ENCODE measurements around the gene CACNB4. TPM values are rescaled to one million over a fixed set of nuclear protein-coding genes. Genes with fewer than 3 reads are reported as not detected.

Gene CACNB4
- total and polyA plus RNA-seq, 9 of the 15 experiments (the other 6 are each of a cell fraction or from before 2014, with no cell fraction given) = 0.01 to 0.20 (median 0.04) TPM; not detected in 1

GRCh38 chr2:151802315-151802714 is 296.5 kb downstream of the CACNB4 start:
- H3K27ac ChIP-seq (ENCODE audit: extremely low read depth, low read depth, low read length) = no peak overlapping the region
- H3K27me3 ChIP-seq (ENCODE audit: control insufficient read depth in 2 of 2, insufficient read depth in 2 of 2, low read length in 2 of 2) = no peaks in the 10 kb centered on the region
- intact Hi-C loops (cut with micrococcal nuclease) (no loop called here), in situ Hi-C loops (cut with MboI) (no loop called here)
- CTCF ChIA-PET (ENCODE audit: low intra/inter-chr PET ratio) = no interaction called here
- H3K9me3 ChIP-seq (replicated peaks; ENCODE audit: control insufficient read depth, insufficient read depth, low read depth, low read length) = no peaks in the 10 kb centered on the region
- H3K79me2 ChIP-seq (ENCODE audit: control insufficient read depth, insufficient read depth, low read length) = no peaks in the 10 kb centered on the region
- no peak overlapping the region for H3K4me2 ChIP-seq (ENCODE audit: insufficient read depth, low read length)
- TF ChIP-seq ZNF316 (IDR thresholded peaks at IDR 0.05) (peak; percentile 33; the same call in 1 of the 2 replicates), CREB3 (tag; conservative IDR thresholded peaks at IDR 0.05; ENCODE audit: low read depth) (no peak)
- H3K9me1 ChIP-seq (ENCODE audit: control insufficient read depth, insufficient read depth, low read length) = no peaks in the 10 kb centered on the region
- no peak for DNase-seq (ENCODE audit: extremely low read depth in 1 of 4, low spot score in 3 of 4)
- no peak for FAIRE-seq
- no peaks in the 10 kb centered on the region for H4K20me1 ChIP-seq (replicated peaks; ENCODE audit: control insufficient read depth, insufficient read depth, low read length)
- no peak overlapping the region for H3K9ac ChIP-seq (ENCODE audit: insufficient read depth in 1 of 2, low read depth in 2 of 2, low read length in 2 of 2)
- WGBS (ENCODE audit: insufficient coverage, low coverage, missing lambda C conversion rate) = 100% methylated on average over 2 of the region's 2 CpGs
- peaks cover 58% of the 10 kb centered on the region for H3K36me3 ChIP-seq (ENCODE audit: control insufficient read depth, insufficient read depth, low read length)
- peaks cover 4 to 21% of the 10 kb centered on the region in 2 experiments; a peak in 3 of 5 replicates for H3K4me1 ChIP-seq (replicated peaks in 1 of 2; ENCODE audit: control insufficient read depth in 2 of 2, insufficient read depth in 2 of 2, low read length in 2 of 2)
- no TSS peak for BruUV-seq (replicated peaks)
- H3K4me3 ChIP-seq = no peak overlapping the region
- POLR2A ChIA-PET = no interaction called here
- H2AFZ ChIP-seq (ENCODE audit: low read depth, low read length) = no peak overlapping the region
- no peak for ATAC-seq

- Histone ChIP-seq H2AFZ (ENCODE audit: low read depth, low read length) (no peak overlapping the region), H4K20me1 (replicated peaks; ENCODE audit: control insufficient read depth, insufficient read depth, low read length) (no peaks in the 10 kb centered on the region), H3K9me3 (replicated peaks; ENCODE audit: control insufficient read depth, insufficient read depth, low read depth, low read length) (no peaks in the 10 kb centered on the region), H3K4me2 (ENCODE audit: insufficient read depth, low read length) (peak overlapping the region; percentile 0; the same call in 1 of the 2 replicates), H3K27ac (ENCODE audit: extremely low read depth, low read depth, low read length) (peak overlapping the region; percentile 63), H3K9me1 (ENCODE audit: control insufficient read depth, insufficient read depth, low read length) (no peaks in the 10 kb centered on the region), H3K27me3 (ENCODE audit: control insufficient read depth in 2 of 2, insufficient read depth in 2 of 2, low read length in 2 of 2) (no peaks in the 10 kb centered on the region), H3K4me3 (no peak overlapping the region), H3K36me3 (ENCODE audit: control insufficient read depth, insufficient read depth, low read length) (peaks cover 45% of the 10 kb centered on the region), H3K4me1 (replicated peaks in 1 of 2; ENCODE audit: control insufficient read depth in 2 of 2, insufficient read depth in 2 of 2, low read length in 2 of 2) (peaks cover 4 to 21% of the 10 kb centered on the region in 2 experiments; a peak in 3 of 5 replicates), H3K79me2 (ENCODE audit: control insufficient read depth, insufficient read depth, low read length) (no peaks in the 10 kb centered on the region), H3K9ac (ENCODE audit: insufficient read depth in 1 of 2, low read depth in 2 of 2, low read length in 2 of 2) (peak overlapping the region in 1 of 2 experiments; percentile 26; a peak in 1 of 4 replicates)
- CTCF ChIA-PET (ENCODE audit: low intra/inter-chr PET ratio) = no interaction called here
- no TSS peak for BruUV-seq (replicated peaks)
- FAIRE-seq (peak; percentile 86), ATAC-seq (peak; percentile 96), DNase-seq (ENCODE audit: extremely low read depth in 1 of 4, low spot score in 3 of 4) (peak in 3 of 4 experiments; percentile 35 to 82 (median 77))
- WGBS (ENCODE audit: insufficient coverage, low coverage, missing lambda C conversion rate) = 2% methylated on average over 3 of the region's 3 CpGs
- in situ Hi-C loops (cut with MboI) = no loop called here
- intact Hi-C loops (cut with micrococcal nuclease) = no loop called here
- POLR2A ChIA-PET = interaction anchor here (0.5 to 1.6 kb wide), 6 partner anchors 10 to 137 kb away, joined by 3 to 8 read pairs (median 3); no protein-coding TSS in a partner anchor
- TF ChIP-seq CGGBP1 (CRISPR knock-in tag; IDR thresholded peaks at IDR 0.05) = no peak
- TF ChIP-seq NCOA4 (IDR thresholded peaks at IDR 0.05; ENCODE audit: partially characterized antibody) = no peak
- no peak for TF ChIP-seq BCL6 (CRISPR knock-in tag; IDR thresholded peaks at IDR 0.05)
- TF ChIP-seq ZMIZ1 (IDR thresholded peaks at IDR 0.05; ENCODE audit: low read depth in 2 of 2, low read length in 2 of 2) = peak in 1 of 2 experiments; percentile 87; a peak in 2 of 4 replicates
These were observed 299.0 kb downstream of the CACNB4 start for GRCh38 chr2:151799886-151800292.

All from K562 (cell line).